Sigmoid colon (tissue), 4 donors: Measurements from ENCODE around the gene WNK3.

Experiments
- CTCF ChIP-seq, 4 experiments: fragments of 450-650 bp in 3 of 4; fragments of 200-600 bp in 1 of 4; IDR thresholded peaks; one replicate each; pipeline ENCODE4 v1.5.1; 2016 to 2019; ENCODE audit warnings: antibody characterized with exemption in 4 of 4, mild to moderate bottlenecking in 3 of 4, moderate library complexity in 2 of 4
- EP300 ChIP-seq, 4 donors: sonication (generic); formaldehyde crosslinking; IDR thresholded peaks; one replicate each; pipeline ENCODE4 v1.6.1; 2017; ENCODE audit warnings: antibody characterized with exemption in 4 of 4
- POLR2A ChIP-seq, 2 donors: fragments of 450-650 bp; IDR thresholded peaks; one replicate each; pipeline ENCODE4 v1.6.1; 2016; ENCODE audit warnings: antibody characterized with exemption in 2 of 2, mild to moderate bottlenecking in 2 of 2, moderate library complexity in 2 of 2

GRCh38 chrX:54180403-54180802 is 177.4 kb downstream of the WNK3 start:
- no peak for TF ChIP-seq CTCF (IDR thresholded peaks at IDR 0.05)
- no peak for TF ChIP-seq EP300 (IDR thresholded peaks at IDR 0.05)
- TF ChIP-seq POLR2A (IDR thresholded peaks at IDR 0.05) = no peak
